ENCODE data around the gene MAVS. TPM values are rescaled to one million over a fixed set of nuclear protein-coding genes. Genes with fewer than 3 reads are reported as not detected.

The MAVS gene
- total RNA-seq, 1 experiment from 2014 or later, result 24.2 TPM

DNA sequence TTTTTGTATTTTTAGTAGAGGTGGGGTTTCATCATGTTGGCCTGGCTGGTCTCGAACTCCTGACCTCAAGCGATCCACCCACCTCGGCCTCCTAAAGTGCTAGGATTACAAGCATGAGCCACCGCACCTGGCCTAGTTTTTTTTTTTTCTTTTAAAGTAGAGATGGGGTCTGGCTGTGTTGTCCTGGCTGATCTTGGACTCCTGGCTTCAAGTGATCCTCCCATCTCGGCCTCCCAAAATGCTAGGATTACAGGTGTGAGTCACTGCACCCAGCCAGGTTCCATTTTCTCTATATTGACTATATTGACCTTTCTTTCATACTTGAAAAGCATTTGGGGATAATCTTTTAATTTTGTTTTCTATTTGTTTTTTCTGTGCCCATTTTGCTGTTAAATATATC, 55.8 kb downstream of the MAVS start:
- H3K36me3 Mint-ChIP-seq (ENCODE audit: insufficient read depth in 1 of 3, low read depth in 3 of 3), result peaks cover 0 to 13% (median 5%) of the 10 kb centered on the region in 3 experiments; a peak in 6 of 7 replicates
- H3T11ph ChIP-seq (ENCODE audit: low read length), result no peak overlapping the region
- no peak overlapping the region for H3K4me2 ChIP-seq (ENCODE audit: insufficient read depth, insufficient read length, low read length)
- WGBS (ENCODE audit: extremely low coverage, insufficient read length, low lambda C conversion rate), result no CpG with 5 or more reads among the region's 5 CpGs
- H3K23ac ChIP-seq (ENCODE audit: insufficient read length, low read depth, low read length), result no peak overlapping the region
- no peaks in the 10 kb centered on the region for H3K23me2 ChIP-seq (ENCODE audit: insufficient read length, low read depth, low read length, poor library complexity, severe bottlenecking)
- no peaks in the 10 kb centered on the region for H3K9me3 Mint-ChIP-seq
- H3K4me1 Mint-ChIP-seq, result peaks cover 23 to 30% of the 10 kb centered on the region in 2 experiments
- no peak for DNase-seq
- H3K27me3 Mint-ChIP-seq (ENCODE audit: low read depth), result no peaks in the 10 kb centered on the region
- no peaks in the 10 kb centered on the region for H3K27me3 ChIP-seq (ENCODE audit: insufficient read depth, low read length)
- H3K18ac ChIP-seq (ENCODE audit: insufficient read length, low read depth, low read length), result no peak overlapping the region
- H3K79me2 ChIP-seq (ENCODE audit: insufficient read depth, low read length), result peaks cover 79% of the 10 kb centered on the region
- H3K14ac ChIP-seq (ENCODE audit: insufficient read depth, low read length), result no peak overlapping the region
- no peak overlapping the region for H2BK20ac ChIP-seq (ENCODE audit: low read depth, low read length, poor library complexity, severe bottlenecking)
- no peak overlapping the region for H2AK5ac ChIP-seq (ENCODE audit: insufficient read length, low read length)
- no peaks in the 10 kb centered on the region for H3K9me3 ChIP-seq (ENCODE audit: control insufficient read depth, low read depth, low read length)
- no peak overlapping the region for H2BK15ac ChIP-seq (ENCODE audit: low read depth, low read length)
- no peaks in the 10 kb centered on the region for H3K4me1 ChIP-seq (ENCODE audit: insufficient read depth, low read length)
- no peak overlapping the region for H4K5ac ChIP-seq (ENCODE audit: insufficient read length, low read depth, low read length)
- no peak overlapping the region for H4K91ac ChIP-seq (ENCODE audit: insufficient read length, low read depth, low read length)
- no peak overlapping the region for H2BK120ac ChIP-seq (ENCODE audit: low read depth, low read length, poor library complexity, severe bottlenecking)
- H3K27ac Mint-ChIP-seq, result peak overlapping the region in 1 of 3 experiments; percentile 94; a peak in 1 of 7 replicates
- H3K4ac ChIP-seq (ENCODE audit: low read depth, low read length), result no peak overlapping the region
- H2BK5ac ChIP-seq (ENCODE audit: insufficient read length, low read length), result no peak overlapping the region
- H4K20me1 ChIP-seq (ENCODE audit: control insufficient read depth, insufficient read depth, insufficient read length), result no peaks in the 10 kb centered on the region
- TF ChIP-seq, protein P1, sequence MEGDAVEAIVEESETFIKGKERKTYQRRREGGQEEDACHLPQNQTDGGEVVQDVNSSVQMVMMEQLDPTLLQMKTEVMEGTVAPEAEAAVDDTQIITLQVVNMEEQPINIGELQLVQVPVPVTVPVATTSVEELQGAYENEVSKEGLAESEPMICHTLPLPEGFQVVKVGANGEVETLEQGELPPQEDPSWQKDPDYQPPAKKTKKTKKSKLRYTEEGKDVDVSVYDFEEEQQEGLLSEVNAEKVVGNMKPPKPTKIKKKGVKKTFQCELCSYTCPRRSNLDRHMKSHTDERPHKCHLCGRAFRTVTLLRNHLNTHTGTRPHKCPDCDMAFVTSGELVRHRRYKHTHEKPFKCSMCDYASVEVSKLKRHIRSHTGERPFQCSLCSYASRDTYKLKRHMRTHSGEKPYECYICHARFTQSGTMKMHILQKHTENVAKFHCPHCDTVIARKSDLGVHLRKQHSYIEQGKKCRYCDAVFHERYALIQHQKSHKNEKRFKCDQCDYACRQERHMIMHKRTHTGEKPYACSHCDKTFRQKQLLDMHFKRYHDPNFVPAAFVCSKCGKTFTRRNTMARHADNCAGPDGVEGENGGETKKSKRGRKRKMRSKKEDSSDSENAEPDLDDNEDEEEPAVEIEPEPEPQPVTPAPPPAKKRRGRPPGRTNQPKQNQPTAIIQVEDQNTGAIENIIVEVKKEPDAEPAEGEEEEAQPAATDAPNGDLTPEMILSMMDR (conservative IDR thresholded peaks at IDR 0.05), result no peak
- H4K8ac ChIP-seq (replicated peaks; ENCODE audit: insufficient read length, low read depth, low read length), result no peak overlapping the region
- no peak overlapping the region for H3K9ac ChIP-seq (ENCODE audit: extremely low read depth, insufficient read length, low read length)
- H2AFZ ChIP-seq (ENCODE audit: low read length), result no peak overlapping the region
- no peak overlapping the region for H3K4me3 Mint-ChIP-seq
- H3K27ac ChIP-seq (ENCODE audit: insufficient read length, low read depth, low read length), result no peak overlapping the region
- H2BK12ac ChIP-seq (ENCODE audit: insufficient read length, low read depth, low read length), result no peak overlapping the region
- no peaks in the 10 kb centered on the region for H3K79me1 ChIP-seq (ENCODE audit: insufficient read depth, low read depth, low read length, poor library complexity, severe bottlenecking)
- H3K56ac ChIP-seq (ENCODE audit: insufficient read length, low read depth, low read length), result no peak overlapping the region
